Neuronal stem cell (in vitro differentiated cells): ENCODE measurements around the gene REV3L.
A peak's percentile ranks its signal among the peaks of the same experiment; 100 is the strongest.

ENCODE experiments used
- DNase-seq: peaks from one replicate; pipeline ENCODE4 v3.0.0-alpha.2; 2013; ENCODE audit warnings: low spot score
- H2AFZ ChIP-seq: one replicate; pipeline ENCODE4 v1.6.1; 2013; ENCODE audit warnings: mild to moderate bottlenecking, low read length, inconsistent platforms
- H2AK5ac ChIP-seq: 2 replicates; pipeline ENCODE4 v1.6.1; 2013; ENCODE audit warnings: low read depth, mild to moderate bottlenecking, inconsistent platforms, low read length, moderate library complexity, mixed read lengths
- H2BK120ac ChIP-seq: 2 replicates; pipeline ENCODE4 v1.6.1; 2013; ENCODE audit warnings: low read depth, mild to moderate bottlenecking, inconsistent platforms, low read length, moderate library complexity, mixed read lengths
- H2BK12ac ChIP-seq: one replicate; pipeline ENCODE4 v1.6.1; 2013; ENCODE audit warnings: low read length, inconsistent platforms
- H2BK15ac ChIP-seq: 2 replicates; pipeline ENCODE4 v1.6.1; 2013; ENCODE audit warnings: mild to moderate bottlenecking, low read length, inconsistent platforms, mixed read lengths
- H2BK5ac ChIP-seq: one replicate; pipeline ENCODE4 v1.6.1; 2013; ENCODE audit warnings: inconsistent platforms, mild to moderate bottlenecking, low read length, moderate library complexity
- H3K14ac ChIP-seq: one replicate; pipeline ENCODE4 v1.6.1; 2013; ENCODE audit warnings: low read length, inconsistent platforms
- H3K18ac ChIP-seq: 2 replicates; pipeline ENCODE4 v1.6.1; 2013; ENCODE audit warnings: low read length, inconsistent platforms
- H3K23ac ChIP-seq: 2 replicates; pipeline ENCODE4 v1.6.1; 2013; ENCODE audit warnings: low read depth, mild to moderate bottlenecking, mixed read lengths, low read length, inconsistent platforms; ENCODE audit not compliant: poor library complexity
- H3K27ac ChIP-seq: replicated peaks from 3 replicates; pipeline ENCODE4 v1.5.1; 2013; ENCODE audit warnings: low read length, inconsistent platforms
- H3K27me3 ChIP-seq, 3 experiments: 2 replicates each; pipeline ENCODE4 v1.6.1; 2013; ENCODE audit warnings: low read length in 3 of 3, mild to moderate bottlenecking in 2 of 3, inconsistent platforms in 1 of 3, low read depth in 1 of 3, mixed read lengths in 1 of 3, moderate library complexity in 1 of 3; ENCODE audit not compliant: control insufficient read depth in 3 of 3, insufficient read depth in 3 of 3
- H3K36me3 ChIP-seq, 2 donors: replicated peaks in 1 of 2; 2 replicates each; pipeline ENCODE4 v1.6.1; 2013; ENCODE audit warnings: low read length in 2 of 2; ENCODE audit not compliant: control insufficient read depth in 2 of 2, insufficient read depth in 2 of 2
- H3K4ac ChIP-seq: 2 replicates; pipeline ENCODE4 v1.6.1; 2013; ENCODE audit warnings: inconsistent platforms, mild to moderate bottlenecking, low read length, moderate library complexity
- H3K4me1 ChIP-seq, 2 donors: 1 replicate in 1 of 2; 2 replicates in 1 of 2; pipeline ENCODE4 v1.6.1; 2013; ENCODE audit warnings: low read length in 2 of 2, low read depth in 1 of 2; ENCODE audit not compliant: control insufficient read depth in 2 of 2, insufficient read depth in 1 of 2
- H3K4me2 ChIP-seq: one replicate; pipeline ENCODE4 v1.6.1; 2013; ENCODE audit warnings: mild to moderate bottlenecking, low read length, inconsistent platforms; ENCODE audit not compliant: insufficient read depth, poor library complexity, severe bottlenecking
- H3K4me3 ChIP-seq, 2 donors: 2 replicates each; pipeline ENCODE4 v1.5.1; 2013; ENCODE audit warnings: low read length in 2 of 2, mild to moderate bottlenecking in 2 of 2, inconsistent platforms in 1 of 2, moderate library complexity in 1 of 2
- H3K79me1 ChIP-seq: one replicate; pipeline ENCODE4 v1.6.1; 2013; ENCODE audit warnings: low read depth, mild to moderate bottlenecking, inconsistent platforms, low read length, moderate library complexity
- H3K9ac ChIP-seq: one replicate; pipeline ENCODE4 v1.6.1; 2013; ENCODE audit warnings: mild to moderate bottlenecking, low read depth, low read length, inconsistent platforms; ENCODE audit not compliant: poor library complexity
- H3K9me3 ChIP-seq, 2 donors: replicated peaks in 1 of 2; 2 replicates each; pipeline versions ENCODE3 to v1.6.1; 2013; ENCODE audit warnings: low read length in 2 of 2, mild to moderate bottlenecking in 2 of 2, inconsistent platforms in 1 of 2, low read depth in 1 of 2, mixed read lengths in 1 of 2, moderate library complexity in 1 of 2; ENCODE audit not compliant: control insufficient read depth in 2 of 2, insufficient read depth in 1 of 2
- H4K8ac ChIP-seq: one replicate; pipeline ENCODE4 v1.6.1; 2013; ENCODE audit warnings: low read depth, mild to moderate bottlenecking, inconsistent platforms, low read length, moderate library complexity
- H4K91ac ChIP-seq: one replicate; pipeline ENCODE4 v1.6.1; 2013; ENCODE audit warnings: low read length, low read depth, mild to moderate bottlenecking, inconsistent platforms; ENCODE audit not compliant: poor library complexity
- WGBS, 2 donors: extraction: QIAGEN DNeasy Blood & Tissue Kit; methylation state at CpG; one replicate each; pipeline ENCODE4 v1.1.7; 2013; ENCODE audit warnings: missing lambda C conversion rate in 2 of 2, mixed read lengths in 1 of 2; ENCODE audit not compliant: insufficient read length in 2 of 2, insufficient replicate concordance in 1 of 2; ENCODE audit errors: extremely low coverage in 2 of 2; 5-methylcytosine and 5-hydroxymethylcytosine counted together

REV3L gene

GRCh38 chr6:111382476-111383294 is 100.3 kb downstream of the REV3L start:
- H2BK120ac ChIP-seq: no peak overlapping the region
- no peak overlapping the region for H3K14ac ChIP-seq
- H4K91ac ChIP-seq: no peak overlapping the region
- no peak overlapping the region for H2BK12ac ChIP-seq
- peaks cover 4 to 92% of the 10 kb centered on the region in 2 donors for H3K36me3 ChIP-seq
- no peak overlapping the region for H2BK15ac ChIP-seq
- no peak overlapping the region for H3K4ac ChIP-seq
- H2AK5ac ChIP-seq: no peak overlapping the region
- H3K18ac ChIP-seq: no peak overlapping the region
- no peak overlapping the region for H2BK5ac ChIP-seq
- no peaks in the 10 kb centered on the region for H3K4me1 ChIP-seq
- no peak overlapping the region for H3K9ac ChIP-seq
- no peak overlapping the region for H2AFZ ChIP-seq
- peak overlapping the region; percentile 17 for H3K27ac ChIP-seq
- no peak overlapping the region for H3K4me3 ChIP-seq
- H3K27me3 ChIP-seq: no peaks in the 10 kb centered on the region
- no CpG with 5 or more reads among the region's 9 CpGs for WGBS, 2 donors
- no peak overlapping the region for H3K23ac ChIP-seq
- no peaks in the 10 kb centered on the region for H3K79me1 ChIP-seq
- no peak overlapping the region for H3K4me2 ChIP-seq
- peaks cover 0 to 12% of the 10 kb centered on the region in 2 donors for H3K9me3 ChIP-seq
- DNase-seq: no peak
- no peak overlapping the region for H4K8ac ChIP-seq

DNA sequence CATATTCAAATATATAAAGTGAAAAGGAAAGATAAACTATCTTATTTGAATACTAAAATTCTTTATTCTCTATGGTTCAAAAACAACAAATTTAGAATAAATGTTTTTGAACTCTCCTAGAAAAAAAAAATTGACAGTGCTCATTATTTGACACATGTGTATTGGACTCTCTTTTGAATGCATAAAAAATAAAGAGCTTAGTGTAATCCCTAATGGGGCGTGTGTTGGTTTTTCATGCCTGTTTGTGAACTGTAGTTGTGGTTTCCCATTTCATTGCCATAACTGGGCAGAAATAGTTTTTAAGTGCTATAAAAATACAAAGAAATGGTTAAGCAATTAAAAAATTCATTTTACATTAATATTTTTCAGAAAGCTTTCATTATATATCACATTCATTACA is 101.3 kb downstream of the REV3L start:
- H2BK12ac ChIP-seq: no peak overlapping the region
- H3K27ac ChIP-seq: no peak overlapping the region
- no peaks in the 10 kb centered on the region for H3K4me1 ChIP-seq
- H4K8ac ChIP-seq: no peak overlapping the region
- no peaks in the 10 kb centered on the region for H3K79me1 ChIP-seq
- H3K36me3 ChIP-seq: peaks cover 6 to 92% of the 10 kb centered on the region in 2 donors
- peaks cover 0 to 12% of the 10 kb centered on the region in 2 donors for H3K9me3 ChIP-seq
- H3K27me3 ChIP-seq: no peaks in the 10 kb centered on the region
- no peak overlapping the region for H2AFZ ChIP-seq
- no peak overlapping the region for H2BK15ac ChIP-seq
- no peak overlapping the region for H3K14ac ChIP-seq
- H3K9ac ChIP-seq: no peak overlapping the region
- H3K4ac ChIP-seq: no peak overlapping the region
- DNase-seq: no peak
- no peak overlapping the region for H4K91ac ChIP-seq
- no CpG with 5 or more reads among the region's 1 CpG for WGBS, 2 donors
- H3K4me2 ChIP-seq: no peak overlapping the region
- no peak overlapping the region for H3K18ac ChIP-seq
- no peak overlapping the region for H2BK5ac ChIP-seq
- H3K23ac ChIP-seq: no peak overlapping the region
- no peak overlapping the region for H2BK120ac ChIP-seq
- H3K4me3 ChIP-seq: no peak overlapping the region
- no peak overlapping the region for H2AK5ac ChIP-seq

DNA sequence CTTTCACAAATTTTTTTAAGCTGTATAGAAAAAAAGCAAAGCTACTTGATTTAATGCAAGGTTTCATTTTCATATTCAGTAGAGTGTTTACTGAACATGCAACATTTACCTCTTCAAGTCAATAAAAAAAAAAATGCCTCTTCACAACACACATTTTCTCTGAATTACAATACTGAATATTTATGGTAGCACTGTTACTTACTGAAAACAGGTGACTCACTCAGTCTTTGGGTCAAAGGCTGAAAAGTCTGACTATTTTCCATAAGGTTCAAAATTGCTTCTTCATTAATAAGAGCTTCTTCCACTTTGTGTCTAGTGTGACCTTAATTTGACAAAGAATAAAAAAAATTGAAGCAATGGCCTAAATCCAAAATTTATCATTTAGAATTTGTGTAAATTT is 101.9 kb downstream of the REV3L start:
- Histone ChIP-seq H2AK5ac (no peak overlapping the region), H3K9me3 (peaks cover 0 to 12% of the 10 kb centered on the region in 2 donors), H2BK15ac (no peak overlapping the region), H2BK12ac (no peak overlapping the region), H3K23ac (no peak overlapping the region), H2AFZ (no peak overlapping the region), H3K27ac (no peak overlapping the region), H3K79me1 (no peaks in the 10 kb centered on the region), H3K14ac (no peak overlapping the region), H3K36me3 (peaks cover 6 to 94% of the 10 kb centered on the region in 2 donors), H3K4ac (no peak overlapping the region), H4K8ac (no peak overlapping the region), H3K4me1 (no peaks in the 10 kb centered on the region), H3K18ac (no peak overlapping the region), H3K4me3 (no peak overlapping the region), H3K4me2 (no peak overlapping the region), H2BK5ac (no peak overlapping the region), H3K27me3 (no peaks in the 10 kb centered on the region), H3K9ac (no peak overlapping the region), H2BK120ac (no peak overlapping the region), H4K91ac (no peak overlapping the region)
- no peak for DNase-seq

- Histone ChIP-seq H2AK5ac (no peak overlapping the region), H3K18ac (no peak overlapping the region), H3K27me3 (no peaks in the 10 kb centered on the region), H4K91ac (no peak overlapping the region), H3K27ac (no peak overlapping the region), H2BK120ac (no peak overlapping the region), H2AFZ (no peak overlapping the region), H3K79me1 (no peaks in the 10 kb centered on the region), H3K14ac (no peak overlapping the region), H2BK15ac (no peak overlapping the region), H3K36me3 (peaks cover 6 to 94% of the 10 kb centered on the region in 2 donors), H3K4ac (no peak overlapping the region), H3K4me1 (no peaks in the 10 kb centered on the region), H2BK5ac (no peak overlapping the region), H3K4me2 (no peak overlapping the region), H2BK12ac (no peak overlapping the region), H3K23ac (no peak overlapping the region), H3K9ac (no peak overlapping the region), H3K4me3 (no peak overlapping the region), H4K8ac (no peak overlapping the region), H3K9me3 (peaks cover 0 to 11% of the 10 kb centered on the region in 2 donors)
- no CpG with 5 or more reads among the region's 2 CpGs for WGBS, 2 donors
- no peak for DNase-seq
Observed at GRCh38 chr6:111379831-111380230, 103.2 kb downstream of the REV3L start.
